ENCODE measurements around the gene NCAPG2. TPM values are rescaled to one million over a fixed set of nuclear protein-coding genes. Genes with fewer than 3 reads are reported as not detected.

NCAPG2 gene
- total RNA-seq, 1 donor from 2014 or later = 46.1 TPM

DNA sequence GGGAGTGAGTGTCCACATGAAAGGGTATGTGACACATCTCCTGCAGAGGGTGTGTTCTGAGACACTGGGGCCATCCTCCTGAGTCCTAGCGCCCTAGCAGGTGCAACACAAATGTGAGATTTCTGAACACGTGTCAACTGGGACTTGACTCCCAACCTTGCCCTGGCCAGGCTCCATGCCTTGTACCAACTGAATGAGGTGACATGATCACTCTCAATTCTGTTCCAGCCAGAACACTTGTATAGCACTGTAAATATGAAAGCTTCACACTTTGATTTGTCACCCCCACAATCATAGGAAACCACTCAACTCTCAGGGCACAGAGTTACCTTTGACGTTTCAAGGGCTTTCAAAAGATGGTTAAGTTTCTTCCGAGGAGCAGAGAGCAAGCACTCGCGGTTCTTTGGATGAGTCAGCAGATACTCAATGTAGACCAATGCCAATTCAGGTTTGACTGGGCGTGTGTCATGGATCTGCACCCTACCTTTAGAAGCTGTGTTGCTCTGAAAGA lies 48.6 kb downstream of the NCAPG2 start:
- no peak overlapping the region for H3K27ac Mint-ChIP-seq
- no peak overlapping the region for H3K4me3 Mint-ChIP-seq
- peaks cover 3% of the 10 kb centered on the region for H3K4me1 Mint-ChIP-seq (ENCODE audit: unreplicated experiment)
- TF ChIP-seq, protein P1, sequence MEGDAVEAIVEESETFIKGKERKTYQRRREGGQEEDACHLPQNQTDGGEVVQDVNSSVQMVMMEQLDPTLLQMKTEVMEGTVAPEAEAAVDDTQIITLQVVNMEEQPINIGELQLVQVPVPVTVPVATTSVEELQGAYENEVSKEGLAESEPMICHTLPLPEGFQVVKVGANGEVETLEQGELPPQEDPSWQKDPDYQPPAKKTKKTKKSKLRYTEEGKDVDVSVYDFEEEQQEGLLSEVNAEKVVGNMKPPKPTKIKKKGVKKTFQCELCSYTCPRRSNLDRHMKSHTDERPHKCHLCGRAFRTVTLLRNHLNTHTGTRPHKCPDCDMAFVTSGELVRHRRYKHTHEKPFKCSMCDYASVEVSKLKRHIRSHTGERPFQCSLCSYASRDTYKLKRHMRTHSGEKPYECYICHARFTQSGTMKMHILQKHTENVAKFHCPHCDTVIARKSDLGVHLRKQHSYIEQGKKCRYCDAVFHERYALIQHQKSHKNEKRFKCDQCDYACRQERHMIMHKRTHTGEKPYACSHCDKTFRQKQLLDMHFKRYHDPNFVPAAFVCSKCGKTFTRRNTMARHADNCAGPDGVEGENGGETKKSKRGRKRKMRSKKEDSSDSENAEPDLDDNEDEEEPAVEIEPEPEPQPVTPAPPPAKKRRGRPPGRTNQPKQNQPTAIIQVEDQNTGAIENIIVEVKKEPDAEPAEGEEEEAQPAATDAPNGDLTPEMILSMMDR (conservative IDR thresholded peaks at IDR 0.05) = no peak
- H3K9me3 Mint-ChIP-seq = no peaks in the 10 kb centered on the region
- no peaks in the 10 kb centered on the region for H3K27me3 Mint-ChIP-seq
- H3K36me3 Mint-ChIP-seq = peaks cover 24% of the 10 kb centered on the region
- no peak for DNase-seq (ENCODE audit: extremely low spot score, unreplicated experiment)

DNA sequence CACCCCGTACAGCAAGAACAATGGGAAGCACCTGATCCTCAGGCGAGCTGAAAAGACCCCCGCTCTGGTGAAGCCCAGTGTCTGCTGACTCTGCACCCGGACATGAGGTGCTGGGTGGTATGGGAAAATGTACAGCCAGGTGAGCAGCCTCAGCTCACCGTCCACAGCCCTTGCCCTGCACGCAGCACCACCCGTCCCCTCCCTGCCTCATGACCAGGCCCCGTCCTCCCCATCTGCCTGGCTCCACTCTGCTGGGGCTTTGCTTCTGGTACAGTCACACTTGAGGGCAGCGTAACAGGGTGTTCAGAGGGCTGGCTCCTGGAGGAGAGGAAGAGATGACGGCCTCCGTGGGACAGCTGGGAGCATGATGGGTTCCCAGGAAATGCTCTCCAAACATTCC lies 49.1 kb downstream of the NCAPG2 start:
- Mint-ChIP-seq H3K27ac (no peak overlapping the region), H3K36me3 (peaks cover 23% of the 10 kb centered on the region), H3K4me1 (ENCODE audit: unreplicated experiment) (peaks cover 4% of the 10 kb centered on the region), H3K4me3 (no peak overlapping the region), H3K9me3 (no peaks in the 10 kb centered on the region), H3K27me3 (no peaks in the 10 kb centered on the region)
- TF ChIP-seq, protein P1 (conservative IDR thresholded peaks at IDR 0.05) = no peak
- DNase-seq (ENCODE audit: extremely low spot score, unreplicated experiment) = no peak

DNA sequence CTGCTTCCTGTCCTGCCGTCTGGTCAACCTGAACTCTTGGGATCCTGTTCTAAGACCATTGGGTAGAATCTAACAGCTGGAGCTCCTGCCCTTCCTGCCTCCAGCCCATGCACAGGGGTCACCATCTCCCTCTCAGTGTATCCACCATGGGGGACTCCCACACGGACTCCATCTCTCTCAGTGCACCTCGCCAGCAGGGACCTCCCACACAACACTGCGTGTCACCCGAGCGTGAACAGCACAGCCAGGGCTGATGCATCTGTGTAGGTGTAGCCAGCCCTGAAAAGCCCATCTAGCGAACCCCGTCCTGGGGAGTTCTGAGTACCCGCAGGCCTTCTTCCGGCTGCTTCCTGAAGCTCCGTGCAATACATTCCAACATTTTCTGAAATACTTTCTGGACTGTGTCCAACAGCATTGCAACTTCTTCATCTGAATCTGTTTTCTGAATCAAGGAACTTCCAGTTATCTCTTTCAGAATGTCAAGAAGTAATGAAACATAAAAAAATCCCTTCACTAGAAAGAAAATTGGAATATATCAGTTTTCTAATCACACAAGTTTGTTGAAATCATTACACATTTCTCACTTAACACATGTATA lies 52.5 kb downstream of the NCAPG2 start:
- Mint-ChIP-seq H3K4me1 (ENCODE audit: unreplicated experiment) (peaks cover 4% of the 10 kb centered on the region), H3K9me3 (peaks cover 4% of the 10 kb centered on the region), H3K4me3 (no peak overlapping the region), H3K27me3 (no peaks in the 10 kb centered on the region), H3K36me3 (peaks cover 22% of the 10 kb centered on the region), H3K27ac (no peak overlapping the region)
- no peak for DNase-seq (ENCODE audit: extremely low spot score, unreplicated experiment)
- TF ChIP-seq, protein P1 (conservative IDR thresholded peaks at IDR 0.05) = no peak

DNA sequence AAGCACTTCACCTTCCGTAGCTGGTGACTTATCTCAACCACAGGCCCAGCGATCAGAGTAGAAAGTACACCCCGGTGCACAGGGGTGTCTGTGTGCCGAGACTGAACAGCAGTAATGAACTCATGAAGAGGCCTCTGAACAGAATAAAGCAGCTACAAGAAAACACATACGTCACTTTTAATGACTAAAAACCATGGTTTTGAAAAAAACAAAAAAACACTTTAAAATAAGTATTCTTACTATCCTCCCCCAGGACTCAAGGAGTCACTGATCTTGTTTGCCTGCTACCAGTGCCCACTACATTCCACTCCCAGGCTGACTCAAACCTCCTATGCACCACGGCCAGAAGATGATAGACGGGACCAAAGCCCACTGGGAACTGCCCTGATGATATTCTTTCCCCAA lies 53.8 kb downstream of the NCAPG2 start:
- Mint-ChIP-seq H3K9me3 (peaks cover 4% of the 10 kb centered on the region), H3K36me3 (peaks cover 11% of the 10 kb centered on the region), H3K27ac (no peak overlapping the region), H3K4me3 (no peak overlapping the region), H3K4me1 (ENCODE audit: unreplicated experiment) (peaks cover 4% of the 10 kb centered on the region), H3K27me3 (no peaks in the 10 kb centered on the region)
- TF ChIP-seq, protein P1 (conservative IDR thresholded peaks at IDR 0.05) = no peak
- no peak for DNase-seq (ENCODE audit: extremely low spot score, unreplicated experiment)

DNA sequence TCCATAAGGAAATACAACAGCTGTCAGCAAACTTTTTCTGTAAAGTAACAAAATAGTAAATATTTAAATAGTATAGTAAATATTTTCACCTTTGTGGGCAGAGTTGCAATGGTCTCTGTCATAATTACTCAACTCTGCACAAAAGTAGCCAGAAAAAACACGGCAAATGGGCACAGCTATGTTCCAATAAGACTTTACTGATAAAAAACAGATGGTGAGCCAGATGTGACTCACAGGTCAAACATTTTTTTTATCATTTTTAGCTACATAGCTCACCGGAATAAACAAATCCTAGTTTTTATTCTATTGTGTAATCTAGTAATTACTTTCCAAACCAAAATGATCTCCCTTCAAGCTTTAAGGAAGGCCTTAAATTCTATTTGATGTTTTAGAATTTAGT lies 55.3 kb downstream of the NCAPG2 start:
- Mint-ChIP-seq H3K36me3 (peaks cover 15% of the 10 kb centered on the region), H3K27ac (no peak overlapping the region), H3K4me3 (no peak overlapping the region), H3K4me1 (ENCODE audit: unreplicated experiment) (peaks cover 4% of the 10 kb centered on the region), H3K27me3 (no peaks in the 10 kb centered on the region), H3K9me3 (peaks cover 4% of the 10 kb centered on the region)
- TF ChIP-seq, protein P1 (conservative IDR thresholded peaks at IDR 0.05) = no peak
- DNase-seq (ENCODE audit: extremely low spot score, unreplicated experiment) = no peak

All from type B pancreatic cell (in vitro differentiated cells).